ENCODE results near the gene REC8. TPM values are rescaled to one million over a fixed set of nuclear protein-coding genes. Genes with fewer than 3 reads are reported as not detected.

REC8 gene
- total RNA-seq, 1 experiment from 2014 or later = 58.0 TPM

- peak overlapping the region in 1 of 3 experiments; percentile 50; a peak in 2 of 7 replicates for H3K27ac Mint-ChIP-seq
- Histone ChIP-seq H2BK120ac (ENCODE audit: low read depth, low read length, poor library complexity, severe bottlenecking) (no peak overlapping the region), H2BK12ac (ENCODE audit: insufficient read length, low read depth, low read length) (no peak overlapping the region), H3K18ac (ENCODE audit: insufficient read length, low read depth, low read length) (no peak overlapping the region), H4K8ac (replicated peaks; ENCODE audit: insufficient read length, low read depth, low read length) (no peak overlapping the region), H3K4me2 (ENCODE audit: insufficient read depth, insufficient read length, low read length) (no peak overlapping the region), H4K5ac (ENCODE audit: insufficient read length, low read depth, low read length) (no peak overlapping the region), H4K20me1 (ENCODE audit: control insufficient read depth, insufficient read depth, insufficient read length) (no peaks in the 10 kb centered on the region), H3K9me3 (ENCODE audit: control insufficient read depth, low read depth, low read length) (no peaks in the 10 kb centered on the region), H2BK20ac (ENCODE audit: low read depth, low read length, poor library complexity, severe bottlenecking) (no peak overlapping the region), H3K9ac (ENCODE audit: extremely low read depth, insufficient read length, low read length) (no peak overlapping the region), H2BK15ac (ENCODE audit: low read depth, low read length) (no peak overlapping the region), H2AK5ac (ENCODE audit: insufficient read length, low read length) (no peak overlapping the region), H3K23me2 (ENCODE audit: insufficient read length, low read depth, low read length, poor library complexity, severe bottlenecking) (peaks cover 6% of the 10 kb centered on the region), H3K27ac (ENCODE audit: insufficient read length, low read depth, low read length) (no peak overlapping the region), H3K4me1 (ENCODE audit: insufficient read depth, low read length) (no peaks in the 10 kb centered on the region), H3K27me3 (ENCODE audit: insufficient read depth, low read length) (no peaks in the 10 kb centered on the region), H2AFZ (ENCODE audit: low read length) (no peak overlapping the region), H4K91ac (ENCODE audit: insufficient read length, low read depth, low read length) (no peak overlapping the region), H3K4ac (ENCODE audit: low read depth, low read length) (no peak overlapping the region), H3T11ph (ENCODE audit: low read length) (no peak overlapping the region), H3K14ac (ENCODE audit: insufficient read depth, low read length) (no peak overlapping the region), H3K79me2 (ENCODE audit: insufficient read depth, low read length) (no peaks in the 10 kb centered on the region), H2BK5ac (ENCODE audit: insufficient read length, low read length) (no peak overlapping the region), H3K23ac (ENCODE audit: insufficient read length, low read depth, low read length) (no peak overlapping the region), H3K56ac (ENCODE audit: insufficient read length, low read depth, low read length) (no peak overlapping the region), H3K79me1 (ENCODE audit: insufficient read depth, low read depth, low read length, poor library complexity, severe bottlenecking) (no peaks in the 10 kb centered on the region)
- H3K9me3 Mint-ChIP-seq = 0 out of 5 replicates have a peak, but pooled peaks cover 0 to 2% of the 10 kb centered on the region in 2 experiments
- no peaks in the 10 kb centered on the region; a peak in 1 of 7 replicates for H3K36me3 Mint-ChIP-seq (ENCODE audit: insufficient read depth in 1 of 3, low read depth in 3 of 3)
- H3K4me1 Mint-ChIP-seq = peaks cover 8 to 10% of the 10 kb centered on the region in 2 experiments
- no peak for DNase-seq
- WGBS (ENCODE audit: extremely low coverage, insufficient read length, low lambda C conversion rate) = no CpG with 5 or more reads among the region's 15 CpGs
- TF ChIP-seq CTCF (conservative IDR thresholded peaks at IDR 0.05) = no peak
- no peaks in the 10 kb centered on the region for H3K27me3 Mint-ChIP-seq (ENCODE audit: low read depth)
- H3K4me3 Mint-ChIP-seq = no peak overlapping the region
Observed at GRCh38 chr14:24131549-24131966, 40.3 kb upstream of the REC8 start.
